H1 (cell line): Measurements from ENCODE around the gene PINLYP. TPM values are rescaled to one million over a fixed set of nuclear protein-coding genes. Genes with fewer than 3 reads are reported as not detected.

Experiments
- CTCF ChIA-PET: fragments of 300-600 bp; sonication (Branson Sonifier 250); formaldehyde crosslinking; loops from one replicate; lab custom pipeline; 2021; ENCODE audit not compliant: partially characterized antibody; lab: Charles Lee
- POLR2A ChIA-PET: fragments of 300-600 bp; sonication (Branson Sonifier 250); formaldehyde crosslinking; loops from one replicate; lab custom pipeline; 2021; ENCODE audit warnings: inconsistent platforms; ENCODE audit not compliant: partially characterized antibody; lab: Charles Lee
- DNase-seq, 2 experiments: peaks; one replicate each; pipeline versions ENCODE4 v3.0.0 to v3.0.0-alpha.2; 2010 to 2022; ENCODE audit warnings: low spot score in 2 of 2, low read depth in 1 of 2, mixed read lengths in 1 of 2
- FAIRE-seq: peaks from 2 replicates; lab custom pipeline; 2011; peaks lifted over from hg19 to GRCh38; lab: Jason Lieb, UNC
- H2AFZ ChIP-seq: 2 replicates; pipeline ENCODE4 v1.8.1; 2012; ENCODE audit warnings: low read length, inconsistent platforms
- H2AK5ac ChIP-seq: 2 replicates; pipeline ENCODE4 v1.6.1; 2013; ENCODE audit warnings: low read depth, low read length
- H2BK120ac ChIP-seq: replicated peaks from 2 replicates; pipeline ENCODE3; 2013; ENCODE audit warnings: low read depth, low read length, inconsistent platforms
- H2BK12ac ChIP-seq: 2 replicates; pipeline ENCODE4 v1.6.1; 2013; ENCODE audit warnings: low read depth, low read length
- H2BK15ac ChIP-seq: 2 replicates; pipeline ENCODE4 v1.6.1; 2013; ENCODE audit warnings: low read length
- H2BK20ac ChIP-seq: 2 replicates; pipeline ENCODE4 v1.6.1; 2013; ENCODE audit warnings: low read length
- H2BK5ac ChIP-seq: 2 replicates; pipeline ENCODE4 v1.6.1; 2013; ENCODE audit warnings: low read depth, low read length
- H3K14ac ChIP-seq: 2 replicates; pipeline ENCODE4 v1.6.1; 2013; ENCODE audit warnings: inconsistent platforms; ENCODE audit not compliant: insufficient read length
- H3K18ac ChIP-seq: 2 replicates; pipeline ENCODE4 v1.6.1; 2013; ENCODE audit warnings: low read length; ENCODE audit errors: extremely low read depth
- H3K23ac ChIP-seq: 2 replicates; pipeline ENCODE4 v1.6.1; 2013; ENCODE audit warnings: inconsistent platforms; ENCODE audit not compliant: insufficient read length
- H3K23me2 ChIP-seq: 2 replicates; pipeline ENCODE4 v1.6.1; 2013; ENCODE audit warnings: low read depth, low read length
- H3K27ac ChIP-seq: 2 replicates; pipeline ENCODE4 v1.6.1; 2011; ENCODE audit warnings: low read depth, low read length, inconsistent platforms
- H3K27me3 ChIP-seq, 4 experiments: replicated peaks in 1 of 4; 1 replicate in 1 of 4; 2 replicates in 3 of 4; pipeline versions ENCODE4 v1.6.1 to v1.8.1; 2011 to 2013; ENCODE audit warnings: low read length in 3 of 4, mild to moderate bottlenecking in 3 of 4, inconsistent platforms in 2 of 4, mixed read lengths in 2 of 4, moderate library complexity in 1 of 4; ENCODE audit not compliant: control insufficient read depth in 3 of 4, insufficient read depth in 3 of 4; ENCODE audit errors: extremely low read depth in 1 of 4
- H3K36me3 ChIP-seq, 4 experiments: 2 replicates each; pipeline versions ENCODE4 v1.6.1 to v1.8.1; 2011 to 2013; ENCODE audit warnings: mild to moderate bottlenecking in 4 of 4, low read length in 3 of 4, moderate library complexity in 2 of 4, control low read depth in 1 of 4, inconsistent platforms in 1 of 4; ENCODE audit not compliant: insufficient read depth in 4 of 4, control insufficient read depth in 2 of 4
- H3K4ac ChIP-seq: replicated peaks from 2 replicates; pipeline ENCODE3; 2013; ENCODE audit warnings: low read length, low read depth, mixed read lengths, inconsistent platforms; ENCODE audit not compliant: insufficient read length
- H3K4me1 ChIP-seq, 4 experiments: replicated peaks in 1 of 4; 1 replicate in 1 of 4; 2 replicates in 3 of 4; pipeline versions ENCODE4 v1.6.1 to v1.8.1; 2011 to 2013; ENCODE audit warnings: low read length in 3 of 4, inconsistent platforms in 2 of 4, mixed read lengths in 1 of 4; ENCODE audit not compliant: insufficient read depth in 4 of 4, control insufficient read depth in 3 of 4
- H3K4me2 ChIP-seq, 2 experiments: 2 replicates each; pipeline versions ENCODE4 v1.6.1 to v1.8.1; 2011 to 2013; ENCODE audit warnings: low read depth in 2 of 2, low read length in 2 of 2, control low read depth in 1 of 2, inconsistent platforms in 1 of 2, mild to moderate bottlenecking in 1 of 2; ENCODE audit not compliant: insufficient read depth in 1 of 2
- H3K4me3 ChIP-seq, 4 experiments: fragments of 200-600, 300-600 bp in 1 of 4; sonication (generic), shearing (Covaris generic), sonication (Bioruptor Twin) in 1 of 4; 2 replicates each; pipeline versions ENCODE4 v1.5.1 to v1.8.1; 2011 to 2016; ENCODE audit warnings: low read length in 4 of 4, low read depth in 3 of 4, control low read depth in 2 of 4, inconsistent platforms in 2 of 4, mild to moderate bottlenecking in 2 of 4, mixed read lengths in 1 of 4, moderate library complexity in 1 of 4; ENCODE audit not compliant: insufficient read depth in 2 of 4; ENCODE audit errors: extremely low read depth in 1 of 4
- H3K56ac ChIP-seq: replicated peaks from 2 replicates; pipeline ENCODE3; 2013; ENCODE audit warnings: low read depth, mild to moderate bottlenecking, mixed read lengths, low read length, inconsistent platforms; ENCODE audit not compliant: insufficient read length
- H3K79me1 ChIP-seq: 2 replicates; pipeline ENCODE4 v1.6.1; 2013; ENCODE audit warnings: low read depth, low read length, control low read depth
- H3K79me2 ChIP-seq, 2 experiments: 2 replicates each; pipeline versions ENCODE4 v1.6.1 to v1.8.1; 2012 to 2013; ENCODE audit warnings: low read length in 2 of 2, mild to moderate bottlenecking in 2 of 2, inconsistent platforms in 1 of 2; ENCODE audit not compliant: insufficient read depth in 2 of 2, control insufficient read depth in 1 of 2
- H3K9ac ChIP-seq, 4 experiments: replicated peaks in 1 of 4; 1 replicate in 1 of 4; 2 replicates in 3 of 4; pipeline versions ENCODE4 v1.6.1 to v1.8.1; 2011 to 2013; ENCODE audit warnings: low read depth in 3 of 4, low read length in 3 of 4, control low read depth in 2 of 4, mild to moderate bottlenecking in 2 of 4, moderate library complexity in 2 of 4, inconsistent platforms in 1 of 4; ENCODE audit errors: extremely low read depth in 1 of 4
- H3K9me3 ChIP-seq, 2 experiments: 2 replicates each; pipeline versions ENCODE4 v1.6.1 to v1.8.1; 2012 to 2013; ENCODE audit warnings: mild to moderate bottlenecking in 2 of 2, moderate library complexity in 2 of 2, control low read depth in 1 of 2, inconsistent platforms in 1 of 2, low read depth in 1 of 2, low read length in 1 of 2, mixed read lengths in 1 of 2; ENCODE audit not compliant: insufficient read depth in 2 of 2
- H4K20me1 ChIP-seq, 2 experiments: replicated peaks in 1 of 2; 2 replicates each; pipeline versions ENCODE3 to v1.8.1; 2011 to 2013; ENCODE audit warnings: inconsistent platforms in 2 of 2, low read length in 2 of 2, mild to moderate bottlenecking in 1 of 2; ENCODE audit not compliant: insufficient read depth in 2 of 2, control insufficient read depth in 1 of 2
- H4K5ac ChIP-seq: 2 replicates; pipeline ENCODE4 v1.6.1; 2013; ENCODE audit warnings: low read length, low read depth, mixed read lengths, inconsistent platforms; ENCODE audit not compliant: insufficient read length
- H4K8ac ChIP-seq: 2 replicates; pipeline ENCODE4 v1.8.0; 2013; ENCODE audit warnings: mild to moderate bottlenecking, moderate library complexity, low read length, inconsistent platforms; ENCODE audit not compliant: insufficient read depth; ENCODE audit errors: extremely low read depth
- H4K91ac ChIP-seq: replicated peaks from 2 replicates; pipeline ENCODE3; 2013; ENCODE audit warnings: low read length, mixed read lengths, inconsistent platforms; ENCODE audit not compliant: insufficient read length
- ATF2 ChIP-seq: IDR thresholded peaks from 2 replicates; pipeline ENCODE4 v1.6.1; 2012; ENCODE audit warnings: low read length, inconsistent platforms
- BACH1 ChIP-seq: IDR thresholded peaks from 2 replicates; pipeline ENCODE4 v1.6.1; 2012; ENCODE audit warnings: low read length, improper control_type of control experiment
- CHD1 ChIP-seq: IDR thresholded peaks from 2 replicates; pipeline ENCODE4 v1.6.1; 2012; ENCODE audit warnings: low read depth, low read length, improper control_type of control experiment
- CHD2 ChIP-seq: IDR thresholded peaks from 2 replicates; pipeline ENCODE4 v1.6.1; 2012; ENCODE audit warnings: low read length, improper control_type of control experiment
- CREB1 ChIP-seq: IDR thresholded peaks from 2 replicates; pipeline ENCODE4 v1.6.1; 2012; ENCODE audit warnings: inconsistent platforms
- HDAC6 ChIP-seq: IDR thresholded peaks from one replicate; pipeline ENCODE4 v1.7.1; 2012; ENCODE audit warnings: low read depth, mild to moderate bottlenecking, inconsistent platforms, low read length, moderate library complexity
- RAD21 ChIP-seq, 2 experiments: IDR thresholded peaks in 1 of 2; conservative IDR thresholded peaks in 1 of 2; 2 replicates each; pipeline ENCODE4 v1.6.1; 2011; ENCODE audit warnings: low read depth in 2 of 2, low read length in 2 of 2, improper control_type of control experiment in 1 of 2, inconsistent platforms in 1 of 2, mild to moderate bottlenecking in 1 of 2, moderate library complexity in 1 of 2
- RFX5 ChIP-seq: IDR thresholded peaks from 2 replicates; pipeline ENCODE4 v1.6.1; 2011; ENCODE audit warnings: low read depth, low read length, improper control_type of control experiment, borderline replicate concordance
- WGBS, 2 experiments: shearing (Covaris generic) in 1 of 2; methylation state at CpG; one replicate each; pipeline versions ENCODE4 v1.1.6 to v1.1.7; 2013 to 2015; ENCODE audit warnings: low lambda C conversion rate in 2 of 2, mixed read lengths in 2 of 2, inconsistent platforms in 1 of 2, low coverage in 1 of 2, missing lambda C conversion rate in 1 of 2; ENCODE audit not compliant: insufficient replicate concordance in 2 of 2, insufficient coverage in 1 of 2, insufficient read length in 1 of 2; ENCODE audit errors: extremely low coverage in 1 of 2, missing lambda C conversion rate in 1 of 2; 5-methylcytosine and 5-hydroxymethylcytosine counted together
- polyA plus RNA-seq, 7 experiments: library from polyadenylated mRNA; depleted of rRNA in 3 of 7; stranded (reverse) in 5 of 7; unstranded in 2 of 7; fragments of >200 nt in 5 of 7; fragments of 200-250 nt in 2 of 7; gene quantifications; 1 replicate in 5 of 7; 2 replicates in 1 of 7; 4 replicates in 1 of 7; pipeline versions ENCODE4 v1.2.1 to v1.2.3, GENCODE V29; 2011 to 2013; ENCODE audit warnings: missing spikeins in 2 of 7, mixed read lengths in 2 of 7
- total RNA-seq: library from RNA; stranded (reverse); fragmentation: NEBNext Ultra II Directional; extraction: Animal tissue kit (Norgen Biotek cat#: 25700); gene quantifications from 2 replicates; pipeline ENCODE4 v1.2.1, GENCODE V29; 2021

The PINLYP gene
- total and polyA plus RNA-seq, 2 of the 8 experiments (the other 6 are each of a cell fraction or from before 2014, with no cell fraction given): 7.5 to 31.3 TPM

- DNase-seq (no peak), FAIRE-seq (no peak)
- no peak overlapping the region for H3K4me2 ChIP-seq
- H2BK5ac ChIP-seq: no peak overlapping the region
- H2BK20ac ChIP-seq: no peak overlapping the region
- H2BK12ac ChIP-seq: no peak overlapping the region
- no peaks in the 10 kb centered on the region for H3K79me2 ChIP-seq
- CTCF ChIA-PET: interaction anchor here (0.6 to 2.1 kb wide), 5 partner anchors 9 to 71 kb away, joined by 3 to 9 read pairs (median 7); partner anchors contain the start of genes IRGQ and ZNF576
- H3K14ac ChIP-seq: no peak overlapping the region
- H3K4me1 ChIP-seq: no peaks in the 10 kb centered on the region
- no peak overlapping the region for H4K5ac ChIP-seq
- no peak overlapping the region for H3K23ac ChIP-seq
- H2BK120ac ChIP-seq: no peak overlapping the region
- no peak overlapping the region for H3K4me3 ChIP-seq
- no peak overlapping the region for H2AK5ac ChIP-seq
- H3K9ac ChIP-seq: no peak overlapping the region
- H3K23me2 ChIP-seq: no peaks in the 10 kb centered on the region; the same call in 1 of the 2 replicates
- POLR2A ChIA-PET: interaction anchor here (0.9 to 3.4 kb wide), 3 partner anchors 10 to 36 kb away, joined by 3 to 17 read pairs (median 5); partner anchors contain the start of genes IRGQ and ZNF576
- H3K9me3 ChIP-seq: no peaks in the 10 kb centered on the region
- no peak overlapping the region for H4K8ac ChIP-seq
- H3K79me1 ChIP-seq: no peaks in the 10 kb centered on the region
- TF ChIP-seq RAD21 (IDR thresholded peaks at IDR 0.05 in 1 of 2, conservative IDR thresholded peaks at IDR 0.05 in 1 of 2; ENCODE audit: low read depth in 2 of 2, low read length in 2 of 2) (no peak), CHD1 (no peak), BACH1 (no peak), ATF2 (no peak), CHD2 (no peak), RFX5 (no peak), CREB1 (no peak), HDAC6 (no peak)
- H4K91ac ChIP-seq: no peak overlapping the region
- no peak overlapping the region for H2BK15ac ChIP-seq
- H3K36me3 ChIP-seq: no peaks in the 10 kb centered on the region; a peak in 1 of 8 replicates
- WGBS, 2 experiments: 89% methylated on average over 7 of the region's 7 CpGs; no CpG with 5 or more reads in 1 of the 2 experiments
- H4K20me1 ChIP-seq: peaks cover 0 to 7% of the 10 kb centered on the region in 2 experiments
- no peaks in the 10 kb centered on the region for H3K27me3 ChIP-seq
- no peak overlapping the region for H3K27ac ChIP-seq
- no peak overlapping the region for H3K18ac ChIP-seq
- no peak overlapping the region for H3K56ac ChIP-seq
- no peak overlapping the region for H3K4ac ChIP-seq
- H2AFZ ChIP-seq: no peak overlapping the region
Observed at GRCh38 chr19:43606569-43607229, 31.1 kb downstream of the PINLYP start.
